HG02885 (cell line): Measurements from ENCODE around the gene RNASE12.
"Not testable (repeated sequence)": the region's sequence is repeated elsewhere in the genome, so short reads cannot be mapped to it uniquely, and the experiment has no call there.

Experiments
- ATAC-seq: cut with Tn5 transposase; IDR thresholded peaks from one replicate; pipeline ENCODE4 v1.9.1; 2021; ENCODE audit warnings: mild to moderate bottlenecking; ENCODE audit not compliant: unreplicated experiment, poor library complexity

RNASE12 gene

GRCh38 chr14:20583908-20584307 is 7.3 kb downstream of the RNASE12 start:
- no peak for ATAC-seq

GRCh38 chr14:20583142-20583541 is 8.0 kb downstream of the RNASE12 start:
- no peak for ATAC-seq

- ATAC-seq: no peak
These were observed 10.9 kb downstream of the RNASE12 start for GRCh38 chr14:20580242-20580641.

- no peak for ATAC-seq
These were observed 12.2 kb downstream of the RNASE12 start for GRCh38 chr14:20578784-20579502.

- ATAC-seq: no peak
These were observed 12.9 kb downstream of the RNASE12 start for GRCh38 chr14:20578325-20578724.

GRCh38 chr14:20572382-20572990 is 18.7 kb downstream of the RNASE12 start:
- ATAC-seq: not testable (repeated sequence)

- not testable (repeated sequence) for ATAC-seq
These were observed 20.5 kb downstream of the RNASE12 start for GRCh38 chr14:20570720-20571119.

GRCh38 chr14:20569865-20570264 is 21.3 kb downstream of the RNASE12 start:
- ATAC-seq: not testable (repeated sequence)

- ATAC-seq: no peak
These were observed 22.1 kb downstream of the RNASE12 start for GRCh38 chr14:20569066-20569465.

GRCh38 chr14:20568393-20568792 is 22.8 kb downstream of the RNASE12 start:
- ATAC-seq: no peak

- not testable (repeated sequence) for ATAC-seq
These were observed 24.0 kb downstream of the RNASE12 start for GRCh38 chr14:20567199-20567598.

- no peak for ATAC-seq
These were observed 26.6 kb downstream of the RNASE12 start for GRCh38 chr14:20564501-20564997.

GRCh38 chr14:20563971-20564370 is 27.2 kb downstream of the RNASE12 start:
- no peak for ATAC-seq

GRCh38 chr14:20560961-20561360 is 30.2 kb downstream of the RNASE12 start, which contains the start of gene RNASE9:
TSS of gene RNASE9 (minus strand) at chr14:20561047.
- no peak for ATAC-seq

GRCh38 chr14:20559461-20559904 is 31.7 kb downstream of the RNASE12 start:
- no peak for ATAC-seq

- no peak for ATAC-seq
These were observed 34.0 kb downstream of the RNASE12 start for GRCh38 chr14:20557212-20557542.

GRCh38 chr14:20556500-20557211 is 34.5 kb downstream of the RNASE12 start:
- ATAC-seq: no peak

- ATAC-seq: no peak
These were observed 35.3 kb downstream of the RNASE12 start for GRCh38 chr14:20555845-20556244.

- no peak for ATAC-seq
These were observed 38.2 kb downstream of the RNASE12 start for GRCh38 chr14:20553024-20553423.

GRCh38 chr14:20551606-20552005 is 39.6 kb downstream of the RNASE12 start:
- no peak for ATAC-seq

- no peak for ATAC-seq
These were observed 40.2 kb downstream of the RNASE12 start for GRCh38 chr14:20550926-20551325.
